HG02885 (cell line): ENCODE results near the gene PCDHB11.
"Not testable (repeated sequence)": the region's sequence is repeated elsewhere in the genome, so short reads cannot be mapped to it uniquely, and the experiment has no call there.

Experiments
- ATAC-seq: cut with Tn5 transposase; IDR thresholded peaks from one replicate; pipeline ENCODE4 v1.9.1; 2021; ENCODE audit warnings: mild to moderate bottlenecking; ENCODE audit not compliant: unreplicated experiment, poor library complexity

Gene PCDHB11

DNA sequence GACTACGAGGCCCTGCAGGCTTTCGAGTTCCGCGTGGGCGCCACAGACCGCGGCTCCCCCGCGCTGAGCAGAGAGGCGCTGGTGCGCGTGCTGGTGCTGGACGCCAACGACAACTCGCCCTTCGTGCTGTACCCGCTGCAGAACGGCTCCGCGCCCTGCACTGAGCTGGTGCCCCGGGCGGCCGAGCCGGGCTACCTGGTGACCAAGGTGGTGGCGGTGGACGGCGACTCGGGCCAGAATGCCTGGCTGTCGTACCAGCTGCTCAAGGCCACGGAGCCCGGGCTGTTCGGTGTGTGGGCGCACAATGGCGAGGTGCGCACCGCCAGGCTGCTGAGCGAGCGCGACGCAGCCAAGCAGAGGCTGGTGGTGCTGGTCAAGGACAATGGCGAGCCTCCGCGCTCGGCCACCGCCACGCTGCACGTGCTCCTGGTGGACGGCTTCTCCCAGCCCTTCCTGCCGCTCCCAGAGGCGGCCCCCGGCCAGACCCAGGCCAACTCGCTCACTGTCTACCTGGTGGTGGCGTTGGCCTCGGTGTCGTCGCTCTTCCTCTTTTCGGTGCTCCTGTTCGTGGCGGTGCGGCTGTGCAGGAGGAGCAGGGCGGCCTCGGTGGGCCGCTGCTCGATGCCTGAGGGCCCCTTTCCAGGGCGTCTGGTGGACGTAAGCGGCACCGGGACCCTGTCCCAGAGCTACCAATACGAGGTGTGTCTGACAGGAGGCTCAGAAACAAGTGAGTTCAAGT lies 15.1 kb upstream of the PCDHB11 start:
- not testable (repeated sequence) for ATAC-seq

GRCh38 chr5:141186897-141187512 lies 12.4 kb upstream of the PCDHB11 start, which contains the start of gene PCDHB9:
PCDHB9 (plus strand) TSS chr5:141187161; CDS start chr5:141187319, 158 bp downstream.
- no peak for ATAC-seq

- ATAC-seq: not testable (repeated sequence)
These were observed 10.7 kb upstream of the PCDHB11 start for GRCh38 chr5:141188682-141189081.

- not testable (repeated sequence) for ATAC-seq
These were observed 10.3 kb upstream of the PCDHB11 start for GRCh38 chr5:141189131-141189530.

DNA sequence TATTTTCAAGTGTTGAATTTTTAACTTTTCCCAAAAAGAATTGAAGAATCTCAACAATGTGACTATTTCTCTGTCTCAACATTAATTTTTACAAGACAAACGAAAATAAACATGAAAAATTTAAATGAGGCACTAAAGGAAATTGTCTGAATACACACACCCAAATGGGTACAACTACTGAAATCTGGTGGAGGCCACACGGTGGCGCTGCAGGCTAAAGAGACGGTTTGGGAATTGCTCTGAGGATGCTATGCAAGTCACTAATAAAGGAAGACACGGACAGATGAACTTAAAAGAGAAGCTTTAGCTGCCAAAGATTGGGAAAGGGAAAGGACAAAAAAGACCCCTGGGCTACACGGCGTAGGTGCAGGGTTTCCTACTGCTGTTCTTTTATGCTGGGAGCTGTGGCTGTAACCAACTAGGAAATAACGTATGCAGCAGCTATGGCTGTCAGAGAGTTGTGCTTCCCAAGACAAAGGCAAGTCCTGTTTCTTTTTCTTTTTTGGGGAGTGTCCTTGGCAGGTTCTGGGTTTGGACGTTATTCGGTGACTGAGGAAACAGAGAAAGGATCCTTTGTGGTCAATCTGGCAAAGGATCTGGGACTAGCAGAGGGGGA lies 7.2 kb upstream of the PCDHB11 start, which contains the start of gene PCDHB10:
PCDHB10 (plus strand) TSS at position 244 of the 616 bp plus-strand sequence; CDS start at position 444, 200 bp downstream.
- ATAC-seq: no peak

DNA sequence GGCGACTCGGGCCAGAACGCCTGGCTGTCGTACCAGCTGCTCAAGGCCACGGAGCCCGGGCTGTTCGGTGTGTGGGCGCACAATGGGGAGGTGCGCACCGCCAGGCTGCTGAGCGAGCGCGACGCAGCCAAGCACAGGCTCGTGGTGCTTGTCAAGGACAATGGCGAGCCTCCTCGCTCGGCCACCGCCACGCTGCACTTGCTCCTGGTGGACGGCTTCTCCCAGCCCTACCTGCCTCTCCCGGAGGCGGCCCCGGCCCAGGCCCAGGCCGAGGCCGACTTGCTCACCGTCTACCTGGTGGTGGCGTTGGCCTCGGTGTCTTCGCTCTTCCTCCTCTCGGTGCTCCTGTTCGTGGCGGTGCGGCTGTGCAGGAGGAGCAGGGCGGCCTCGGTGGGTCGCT lies 5.1 kb upstream of the PCDHB11 start:
- ATAC-seq: not testable (repeated sequence)

DNA sequence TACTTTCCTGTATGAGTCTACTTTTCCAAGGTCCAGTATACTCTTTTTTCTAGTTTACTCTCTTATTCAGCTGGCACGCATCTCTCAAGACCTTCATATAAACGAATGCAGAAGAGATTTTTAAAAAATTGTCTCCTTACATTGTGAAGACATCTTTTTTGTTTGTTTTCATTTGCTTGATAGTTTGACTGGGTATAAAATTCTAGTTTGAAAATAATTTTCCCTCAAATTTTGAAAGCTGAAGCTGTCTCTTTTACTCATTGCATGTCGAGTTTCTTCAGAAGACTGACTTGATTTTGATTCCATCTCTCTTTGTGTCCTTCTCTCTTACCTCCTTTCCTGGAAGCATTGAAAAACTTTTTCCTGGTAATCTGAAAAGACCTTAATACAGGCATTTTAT lies 3.1 kb upstream of the PCDHB11 start:
- ATAC-seq: no peak

GRCh38 chr5:141201126-141201525 lies 1.7 kb downstream of the PCDHB11 start:
- not testable (repeated sequence) for ATAC-seq

DNA sequence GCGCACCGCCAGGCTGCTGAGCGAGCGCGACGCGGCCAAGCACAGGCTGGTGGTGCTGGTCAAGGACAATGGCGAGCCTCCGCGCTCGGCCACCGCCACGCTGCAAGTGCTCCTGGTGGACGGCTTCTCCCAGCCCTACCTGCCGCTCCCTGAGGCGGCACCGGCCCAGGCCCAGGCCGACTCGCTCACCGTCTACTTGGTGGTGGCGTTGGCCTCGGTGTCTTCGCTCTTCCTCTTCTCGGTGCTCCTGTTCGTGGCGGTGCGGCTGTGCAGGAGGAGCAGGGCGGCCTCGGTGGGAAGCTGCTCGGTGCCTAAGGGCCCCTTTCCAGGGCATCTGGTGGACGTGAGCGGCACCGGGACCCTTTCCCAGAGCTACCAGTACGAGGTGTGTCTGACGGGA lies 2.2 kb downstream of the PCDHB11 start:
- ATAC-seq: not testable (repeated sequence)

DNA sequence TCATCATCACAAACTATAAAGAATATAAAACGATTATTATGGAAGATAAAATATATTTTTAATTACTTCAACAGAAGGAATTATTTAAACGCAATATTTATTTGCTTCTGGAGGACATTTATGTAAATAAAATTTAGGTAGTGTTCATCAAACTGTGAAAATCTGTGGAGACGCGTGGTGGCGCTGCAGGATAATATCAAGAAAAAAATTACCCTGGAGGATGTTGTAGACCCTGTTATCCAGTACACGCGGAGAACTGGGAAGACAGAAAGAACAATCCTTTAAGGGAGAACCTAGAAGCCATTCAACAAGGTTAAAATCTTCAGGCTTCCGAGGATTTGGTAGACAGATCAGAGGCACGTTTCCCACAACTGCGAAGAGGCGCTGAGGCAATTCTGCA lies 9.1 kb downstream of the PCDHB11 start, which contains the start of gene PCDHB12:
PCDHB12 (plus strand) TSS at position 242 of the 400 bp plus-strand sequence. CDS start 189 bp downstream, outside the sequence.
- ATAC-seq: no peak

GRCh38 chr5:141210281-141210680 lies 10.9 kb downstream of the PCDHB11 start:
- not testable (repeated sequence) for ATAC-seq

DNA sequence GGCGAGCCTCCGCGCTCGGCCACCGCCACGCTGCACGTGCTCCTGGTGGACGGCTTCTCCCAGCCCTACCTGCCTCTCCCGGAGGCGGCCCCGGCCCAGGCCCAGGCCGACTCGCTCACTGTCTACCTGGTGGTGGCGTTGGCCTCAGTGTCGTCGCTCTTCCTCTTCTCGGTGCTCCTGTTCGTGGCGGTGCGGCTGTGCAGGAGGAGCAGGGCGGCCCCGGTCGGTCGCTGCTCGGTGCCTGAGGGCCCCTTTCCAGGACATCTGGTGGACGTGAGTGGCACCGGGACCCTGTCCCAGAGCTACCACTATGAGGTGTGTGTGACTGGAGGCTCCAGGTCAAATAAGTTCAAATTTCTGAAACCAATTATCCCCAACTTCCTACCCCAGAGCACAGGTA lies 11.4 kb downstream of the PCDHB11 start:
- ATAC-seq: not testable (repeated sequence)

DNA sequence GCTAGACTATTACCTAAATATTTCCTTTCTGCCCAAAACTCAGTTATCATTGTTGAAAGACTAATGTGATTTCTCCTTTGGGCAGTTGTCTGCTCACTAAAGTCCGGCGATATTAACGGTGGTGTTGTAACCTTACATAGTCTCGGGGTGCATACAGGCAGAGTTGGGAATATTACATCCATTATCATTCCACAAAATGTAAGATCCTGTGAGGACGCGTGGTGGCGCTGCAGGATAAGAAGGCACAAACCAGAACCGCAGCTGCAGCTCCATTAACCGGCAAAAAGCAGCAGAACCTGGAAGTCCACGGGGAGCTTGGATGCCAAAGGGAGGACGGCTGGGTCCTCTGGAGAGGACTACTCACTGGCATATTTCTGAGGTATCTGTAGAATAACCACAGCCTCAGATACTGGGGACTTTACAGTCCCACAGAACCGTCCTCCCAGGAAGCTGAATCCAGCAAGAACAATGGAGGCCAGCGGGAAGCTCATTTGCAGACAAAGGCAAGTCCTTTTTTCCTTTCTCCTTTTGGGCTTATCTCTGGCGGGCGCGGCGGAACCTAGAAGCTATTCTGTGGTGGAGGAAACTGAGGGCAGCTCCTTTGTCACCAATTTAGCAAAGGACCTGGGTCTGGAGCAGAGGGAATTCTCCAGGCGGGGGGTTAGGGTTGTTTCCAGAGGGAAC lies 14.4 kb downstream of the PCDHB11 start, which contains the start of gene PCDHB13:
PCDHB13 (plus strand) TSS at position 264 of the 684 bp plus-strand sequence; CDS start at position 469, 205 bp downstream.
- not testable (repeated sequence) for ATAC-seq

GRCh38 chr5:141214583-141214982 lies 15.2 kb downstream of the PCDHB11 start:
- not testable (repeated sequence) for ATAC-seq

DNA sequence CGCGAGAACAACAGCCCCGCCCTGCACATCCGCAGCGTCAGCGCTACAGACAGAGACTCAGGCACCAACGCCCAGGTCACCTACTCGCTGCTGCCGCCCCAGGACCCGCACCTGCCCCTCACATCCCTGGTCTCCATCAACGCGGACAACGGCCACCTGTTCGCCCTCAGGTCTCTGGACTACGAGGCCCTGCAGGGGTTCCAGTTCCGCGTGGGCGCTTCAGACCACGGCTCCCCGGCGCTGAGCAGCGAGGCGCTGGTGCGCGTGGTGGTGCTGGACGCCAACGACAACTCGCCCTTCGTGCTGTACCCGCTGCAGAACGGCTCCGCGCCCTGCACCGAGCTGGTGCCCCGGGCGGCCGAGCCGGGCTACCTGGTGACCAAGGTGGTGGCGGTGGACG lies 16.1 kb downstream of the PCDHB11 start:
- ATAC-seq: not testable (repeated sequence)

DNA sequence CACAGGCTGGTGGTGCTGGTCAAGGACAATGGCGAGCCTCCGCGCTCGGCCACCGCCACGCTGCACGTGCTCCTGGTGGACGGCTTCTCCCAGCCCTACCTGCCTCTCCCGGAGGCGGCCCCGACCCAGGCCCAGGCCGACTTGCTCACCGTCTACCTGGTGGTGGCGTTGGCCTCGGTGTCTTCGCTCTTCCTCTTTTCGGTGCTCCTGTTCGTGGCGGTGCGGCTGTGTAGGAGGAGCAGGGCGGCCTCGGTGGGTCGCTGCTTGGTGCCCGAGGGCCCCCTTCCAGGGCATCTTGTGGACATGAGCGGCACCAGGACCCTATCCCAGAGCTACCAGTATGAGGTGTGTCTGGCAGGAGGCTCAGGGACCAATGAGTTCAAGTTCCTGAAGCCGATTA lies 16.6 kb downstream of the PCDHB11 start:
- not testable (repeated sequence) for ATAC-seq

DNA sequence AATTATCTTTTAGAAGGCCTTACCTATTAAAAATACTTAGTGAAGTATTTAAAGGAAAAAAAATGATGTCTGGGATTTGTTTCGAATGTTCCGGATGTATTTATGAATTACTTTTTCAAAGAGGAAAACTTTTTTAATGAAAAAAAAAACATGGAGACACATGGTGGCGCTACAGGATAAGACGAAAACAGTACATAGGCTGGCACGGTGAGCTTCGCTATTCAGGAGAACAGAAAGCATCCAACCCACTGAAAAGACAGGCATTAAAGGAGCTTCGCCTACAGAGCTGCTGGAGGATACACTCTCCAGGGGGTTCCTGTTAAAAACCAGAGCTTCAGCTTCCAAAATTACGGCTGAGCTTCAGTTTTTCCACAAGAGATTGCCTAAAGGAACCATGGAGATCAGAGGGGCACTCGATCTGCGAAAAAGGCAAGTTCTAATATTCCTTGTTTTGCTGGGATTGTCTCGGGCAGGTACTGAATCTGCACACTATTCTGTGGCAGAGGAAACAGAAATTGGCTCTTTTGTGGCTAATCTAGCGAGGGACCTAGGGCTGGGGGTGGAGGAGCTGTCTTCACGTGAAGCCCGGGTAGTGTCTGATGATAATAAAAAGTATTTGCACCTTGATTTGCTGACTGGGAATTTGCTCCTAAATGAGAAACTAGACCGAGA lies 23.8 kb downstream of the PCDHB11 start, which contains the start of gene PCDHB14:
PCDHB14 (plus strand) TSS at position 232 of the 672 bp plus-strand sequence; CDS start at position 395, 163 bp downstream.
- ATAC-seq: no peak

DNA sequence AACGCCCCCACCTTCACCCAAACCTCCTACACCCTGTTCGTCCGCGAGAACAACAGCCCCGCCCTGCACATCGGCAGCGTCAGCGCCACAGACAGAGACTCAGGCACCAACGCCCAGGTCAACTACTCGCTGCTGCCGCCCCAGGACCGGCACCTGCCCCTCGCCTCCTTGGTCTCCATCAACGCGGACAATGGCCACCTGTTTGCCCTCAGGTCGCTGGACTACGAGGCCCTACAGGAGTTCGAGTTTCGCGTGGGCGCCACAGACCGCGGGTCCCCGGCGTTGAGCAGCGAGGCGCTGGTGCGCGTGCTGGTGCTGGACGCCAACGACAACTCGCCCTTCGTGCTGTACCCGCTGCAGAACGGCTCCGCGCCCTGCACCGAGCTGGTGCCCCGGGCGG lies 25.4 kb downstream of the PCDHB11 start:
- not testable (repeated sequence) for ATAC-seq

DNA sequence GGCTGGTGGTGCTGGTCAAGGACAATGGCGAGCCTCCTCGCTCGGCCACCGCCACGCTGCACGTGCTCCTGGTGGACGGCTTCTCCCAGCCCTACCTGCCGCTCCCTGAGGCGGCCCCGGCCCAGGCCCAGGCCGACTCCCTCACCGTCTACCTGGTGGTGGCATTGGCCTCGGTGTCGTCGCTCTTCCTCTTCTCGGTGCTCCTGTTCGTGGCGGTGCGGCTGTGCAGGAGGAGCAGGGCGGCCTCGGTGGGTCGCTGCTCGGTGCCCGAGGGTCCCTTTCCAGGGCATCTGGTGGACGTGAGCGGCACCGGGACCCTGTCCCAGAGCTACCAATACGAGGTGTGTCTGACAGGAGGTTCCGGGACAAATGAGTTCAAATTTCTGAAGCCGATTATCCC lies 26.0 kb downstream of the PCDHB11 start:
- not testable (repeated sequence) for ATAC-seq
